ENCODE measurements around the gene TMEM190. TPM values are rescaled to one million over a fixed set of nuclear protein-coding genes. Genes with fewer than 3 reads are reported as not detected.

The TMEM190 gene
- total and polyA plus RNA-seq, 9 of the 15 experiments (the other 6 are each of a cell fraction or from before 2014, with no cell fraction given) = not detected

- TF ChIP-seq E2F8 (IDR thresholded peaks at IDR 0.05; ENCODE audit: low read depth, partially characterized antibody) (peak; percentile 53), YBX1 (IDR thresholded peaks at IDR 0.05) (no peak), ZNF639 (CRISPR knock-in tag; conservative IDR thresholded peaks at IDR 0.05 in 1 of 2, IDR thresholded peaks at IDR 0.05 in 1 of 2) (peak in 1 of 2 experiments; percentile 56; a peak in 1 of 4 replicates), PREB (CRISPR knock-in tag; IDR thresholded peaks at IDR 0.05) (peak; percentile 56; the same call in 1 of the 2 replicates), CTCFL (IDR thresholded peaks at IDR 0.05; ENCODE audit: borderline replicate concordance, insufficient read depth, low read depth, low read length, poor library complexity, severe bottlenecking) (no peak), ZNF354B (CRISPR knock-in tag; IDR thresholded peaks at IDR 0.05) (no peak), TOE1 (IDR thresholded peaks at IDR 0.05; ENCODE audit: borderline replicate concordance) (no peak), TOE1 (CRISPR knock-in tag; IDR thresholded peaks at IDR 0.05; ENCODE audit: borderline replicate concordance, low read depth) (peak; percentile 82; the same call in 1 of the 2 replicates), ZNF707 (CRISPR knock-in tag; conservative IDR thresholded peaks at IDR 0.05) (no peak), BACH1 (tag; IDR thresholded peaks at IDR 0.05) (no peak), RBM34 (IDR thresholded peaks at IDR 0.05; ENCODE audit: borderline replicate concordance, insufficient read depth, low read length) (no peak), ZNF140 (CRISPR knock-in tag; IDR thresholded peaks at IDR 0.05) (no peak), POLR2G (IDR thresholded peaks at IDR 0.05; ENCODE audit: low read depth, low read length) (peak; percentile 100), PHB (CRISPR knock-in tag; IDR thresholded peaks at IDR 0.05) (0 out of 2 replicates have a peak, but pooled peaks have one; percentile 8), ZNF77 (CRISPR knock-in tag; IDR thresholded peaks at IDR 0.05) (no peak), SMARCC2 (IDR thresholded peaks at IDR 0.05; ENCODE audit: low read depth) (no peak), ARID2 (IDR thresholded peaks at IDR 0.05) (0 out of 2 replicates have a peak, but pooled peaks have one; percentile 12), CBFA2T2 (conservative IDR thresholded peaks at IDR 0.05) (no peak)
Observed at GRCh38 chr19:55385724-55386492, 9.3 kb downstream of the TMEM190 start, which contains the start of gene RPL28 (continued).

Measured in K562 (cell line).